ENCODE measurements around the gene RNF112.

DNA sequence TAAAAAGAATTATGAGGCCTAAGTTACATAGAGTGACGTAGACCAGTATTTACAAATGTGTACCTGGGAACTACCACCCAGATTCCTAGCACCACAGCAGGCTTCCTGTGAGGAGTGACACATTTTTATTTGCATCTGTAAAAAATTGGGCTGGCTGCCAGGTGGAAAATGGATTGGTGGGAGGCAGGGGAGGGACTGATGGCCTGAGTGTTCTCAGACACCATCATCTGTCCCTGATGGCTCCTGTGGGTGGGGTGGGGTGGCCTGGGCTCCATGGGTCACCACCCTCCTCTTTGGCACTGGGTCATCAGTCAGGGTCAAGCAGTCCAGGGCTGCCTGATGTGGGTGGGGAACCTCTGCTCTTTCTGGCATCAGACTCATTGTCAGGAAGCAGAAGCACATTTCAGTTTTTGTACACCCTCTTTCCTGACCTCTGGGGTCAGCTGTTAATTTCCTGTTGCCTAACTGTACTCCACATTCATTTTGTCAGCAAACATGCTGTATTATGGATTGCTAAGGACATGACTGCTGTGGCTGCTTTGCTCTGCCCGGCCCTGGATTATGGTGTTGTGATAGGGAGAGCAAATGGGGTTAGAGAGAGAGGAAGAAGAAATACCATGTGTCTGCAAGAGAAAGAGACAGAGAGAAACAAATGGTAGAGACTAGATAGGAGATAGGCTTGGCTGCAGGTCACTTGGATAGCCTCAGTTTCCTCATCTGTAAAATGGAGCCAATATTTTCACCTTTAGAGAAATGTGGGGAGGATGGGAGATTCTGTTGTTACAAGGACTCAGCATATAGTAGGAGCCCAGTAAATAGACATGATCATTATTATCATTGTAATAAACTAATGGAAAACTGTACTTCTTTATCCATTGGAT is 12.5 kb upstream of the RNF112 start:
- TF ChIP-seq, protein P1, sequence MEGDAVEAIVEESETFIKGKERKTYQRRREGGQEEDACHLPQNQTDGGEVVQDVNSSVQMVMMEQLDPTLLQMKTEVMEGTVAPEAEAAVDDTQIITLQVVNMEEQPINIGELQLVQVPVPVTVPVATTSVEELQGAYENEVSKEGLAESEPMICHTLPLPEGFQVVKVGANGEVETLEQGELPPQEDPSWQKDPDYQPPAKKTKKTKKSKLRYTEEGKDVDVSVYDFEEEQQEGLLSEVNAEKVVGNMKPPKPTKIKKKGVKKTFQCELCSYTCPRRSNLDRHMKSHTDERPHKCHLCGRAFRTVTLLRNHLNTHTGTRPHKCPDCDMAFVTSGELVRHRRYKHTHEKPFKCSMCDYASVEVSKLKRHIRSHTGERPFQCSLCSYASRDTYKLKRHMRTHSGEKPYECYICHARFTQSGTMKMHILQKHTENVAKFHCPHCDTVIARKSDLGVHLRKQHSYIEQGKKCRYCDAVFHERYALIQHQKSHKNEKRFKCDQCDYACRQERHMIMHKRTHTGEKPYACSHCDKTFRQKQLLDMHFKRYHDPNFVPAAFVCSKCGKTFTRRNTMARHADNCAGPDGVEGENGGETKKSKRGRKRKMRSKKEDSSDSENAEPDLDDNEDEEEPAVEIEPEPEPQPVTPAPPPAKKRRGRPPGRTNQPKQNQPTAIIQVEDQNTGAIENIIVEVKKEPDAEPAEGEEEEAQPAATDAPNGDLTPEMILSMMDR (conservative IDR thresholded peaks at IDR 0.05; ENCODE audit: low read length): no peak
- no peak for TF ChIP-seq EZH2phosphoT487 (IDR thresholded peaks at IDR 0.05; ENCODE audit: borderline replicate concordance, low read depth, low read length)

Data from OCI-LY7 (cell line).